ENCODE measurements around the gene SSMEM1. TPM values are rescaled to one million over a fixed set of nuclear protein-coding genes. Genes with fewer than 3 reads are reported as not detected.
"Not testable (repeated sequence)": the region's sequence is repeated elsewhere in the genome, so short reads cannot be mapped to it uniquely, and the experiment has no call there.

Gene SSMEM1
- total RNA-seq, 1 donor from 2014 or later, result not detected

DNA sequence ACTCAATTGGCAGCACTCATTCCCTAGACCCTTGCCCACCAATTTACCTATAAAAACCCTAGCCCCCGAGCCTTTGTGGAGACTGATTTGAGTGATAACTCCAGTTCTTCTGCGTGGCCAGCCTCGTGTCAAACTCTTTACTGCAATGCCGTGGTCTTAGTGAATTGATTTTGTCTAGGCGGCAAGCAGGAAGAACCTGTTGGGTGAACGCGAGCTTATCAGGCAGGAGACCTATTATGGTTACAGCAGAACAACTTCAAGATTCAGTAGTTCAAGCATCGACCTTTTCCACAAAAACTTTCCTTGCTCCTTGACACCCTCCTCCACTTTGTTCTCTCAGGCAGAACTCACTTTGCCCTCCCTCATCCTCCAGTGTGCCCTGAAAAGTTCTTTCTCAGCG is 12.2 kb downstream of the SSMEM1 start:
- H3K4me1 Mint-ChIP-seq (ENCODE audit: low read depth), result peaks cover 11% of the 10 kb centered on the region
- TF ChIP-seq, protein P1, sequence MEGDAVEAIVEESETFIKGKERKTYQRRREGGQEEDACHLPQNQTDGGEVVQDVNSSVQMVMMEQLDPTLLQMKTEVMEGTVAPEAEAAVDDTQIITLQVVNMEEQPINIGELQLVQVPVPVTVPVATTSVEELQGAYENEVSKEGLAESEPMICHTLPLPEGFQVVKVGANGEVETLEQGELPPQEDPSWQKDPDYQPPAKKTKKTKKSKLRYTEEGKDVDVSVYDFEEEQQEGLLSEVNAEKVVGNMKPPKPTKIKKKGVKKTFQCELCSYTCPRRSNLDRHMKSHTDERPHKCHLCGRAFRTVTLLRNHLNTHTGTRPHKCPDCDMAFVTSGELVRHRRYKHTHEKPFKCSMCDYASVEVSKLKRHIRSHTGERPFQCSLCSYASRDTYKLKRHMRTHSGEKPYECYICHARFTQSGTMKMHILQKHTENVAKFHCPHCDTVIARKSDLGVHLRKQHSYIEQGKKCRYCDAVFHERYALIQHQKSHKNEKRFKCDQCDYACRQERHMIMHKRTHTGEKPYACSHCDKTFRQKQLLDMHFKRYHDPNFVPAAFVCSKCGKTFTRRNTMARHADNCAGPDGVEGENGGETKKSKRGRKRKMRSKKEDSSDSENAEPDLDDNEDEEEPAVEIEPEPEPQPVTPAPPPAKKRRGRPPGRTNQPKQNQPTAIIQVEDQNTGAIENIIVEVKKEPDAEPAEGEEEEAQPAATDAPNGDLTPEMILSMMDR (IDR thresholded peaks at IDR 0.05; ENCODE audit: unreplicated experiment), result no peak
- H3K4me3 Mint-ChIP-seq (ENCODE audit: low read depth), result no peak overlapping the region
- H3K9me3 Mint-ChIP-seq (ENCODE audit: low read depth), result no peaks in the 10 kb centered on the region
- H3K27me3 Mint-ChIP-seq, result no peaks in the 10 kb centered on the region
- H3K27ac Mint-ChIP-seq, result peak overlapping the region; percentile 57
- H3K36me3 Mint-ChIP-seq (ENCODE audit: insufficient read depth), result no peaks in the 10 kb centered on the region
- DNase-seq (ENCODE audit: low spot score, unreplicated experiment), result no peak

DNA sequence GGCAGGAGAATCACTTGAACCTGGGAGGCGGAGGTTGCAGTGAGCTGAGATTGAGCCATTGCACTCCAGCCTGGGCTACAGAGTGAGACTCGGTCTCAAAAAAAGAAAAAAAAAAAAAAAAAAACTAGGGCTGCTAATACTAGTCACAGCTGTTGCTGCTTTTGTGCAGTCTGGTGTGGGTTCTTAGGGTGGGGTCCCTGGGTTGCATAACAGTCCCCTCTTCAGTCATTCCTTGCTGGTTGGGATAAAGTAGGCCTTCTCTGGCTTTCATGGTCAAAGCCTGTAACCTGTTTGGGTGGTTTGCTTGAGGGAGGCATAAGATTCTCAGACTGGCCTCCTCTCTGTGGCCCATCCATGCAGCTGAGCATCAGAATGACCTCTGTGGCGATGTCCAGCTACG is 14.1 kb downstream of the SSMEM1 start:
- Mint-ChIP-seq H3K4me1 (ENCODE audit: low read depth) (peaks cover 11% of the 10 kb centered on the region), H3K36me3 (ENCODE audit: insufficient read depth) (no peaks in the 10 kb centered on the region), H3K27ac (no peak overlapping the region), H3K27me3 (no peaks in the 10 kb centered on the region), H3K9me3 (ENCODE audit: low read depth) (peaks cover 3% of the 10 kb centered on the region), H3K4me3 (ENCODE audit: low read depth) (no peak overlapping the region)
- DNase-seq (ENCODE audit: low spot score, unreplicated experiment), result no peak
- TF ChIP-seq, protein P1 (IDR thresholded peaks at IDR 0.05; ENCODE audit: unreplicated experiment), result no peak

DNA sequence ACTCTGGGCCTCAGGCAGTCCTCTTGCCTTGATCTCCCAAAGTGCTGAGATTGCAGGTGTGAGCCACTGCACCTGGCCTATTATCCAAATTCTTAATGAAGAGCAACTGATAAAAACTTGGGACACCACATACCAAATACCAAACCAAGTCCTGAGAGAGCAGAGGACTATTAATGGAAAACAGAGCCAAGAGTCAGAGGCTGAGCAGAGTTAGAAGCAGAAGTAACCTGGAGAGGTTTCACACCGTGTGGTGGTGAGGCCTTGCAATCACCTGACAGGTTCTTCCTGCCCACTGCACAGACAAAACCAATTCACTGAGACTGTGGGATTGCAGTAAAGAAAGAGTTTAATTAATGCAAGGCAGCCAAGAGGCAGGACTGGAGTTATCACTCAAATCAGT is 16.0 kb downstream of the SSMEM1 start:
- no peaks in the 10 kb centered on the region for H3K36me3 Mint-ChIP-seq (ENCODE audit: insufficient read depth)
- H3K27ac Mint-ChIP-seq, result no peak overlapping the region
- TF ChIP-seq, protein P1 (IDR thresholded peaks at IDR 0.05; ENCODE audit: unreplicated experiment), result no peak
- DNase-seq (ENCODE audit: low spot score, unreplicated experiment), result no peak
- H3K4me1 Mint-ChIP-seq (ENCODE audit: low read depth), result peaks cover 17% of the 10 kb centered on the region
- H3K9me3 Mint-ChIP-seq (ENCODE audit: low read depth), result peaks cover 3% of the 10 kb centered on the region
- H3K27me3 Mint-ChIP-seq, result no peaks in the 10 kb centered on the region
- no peak overlapping the region for H3K4me3 Mint-ChIP-seq (ENCODE audit: low read depth)

DNA sequence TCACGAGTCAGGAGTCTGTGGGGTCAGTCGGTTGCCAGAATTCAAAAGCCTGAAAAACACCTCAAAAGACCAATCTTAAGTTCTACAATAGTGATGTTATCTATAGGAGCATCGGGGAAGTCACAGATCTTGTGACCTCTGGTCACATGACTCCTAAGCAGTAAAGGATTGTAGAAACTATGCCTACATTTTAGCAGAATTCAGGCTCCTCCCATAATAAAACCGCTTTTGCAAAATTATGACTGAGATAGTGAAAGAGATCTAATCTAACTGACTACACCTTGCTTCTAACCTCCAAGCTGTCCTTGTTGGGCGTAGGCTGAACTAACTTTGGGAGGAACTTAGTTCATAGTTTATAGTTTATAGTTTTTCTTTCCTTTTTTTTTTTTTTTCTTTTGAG is 16.6 kb downstream of the SSMEM1 start:
- Mint-ChIP-seq H3K4me1 (ENCODE audit: low read depth) (peaks cover 22% of the 10 kb centered on the region), H3K9me3 (ENCODE audit: low read depth) (peaks cover 3% of the 10 kb centered on the region), H3K4me3 (ENCODE audit: low read depth) (no peak overlapping the region), H3K27ac (no peak overlapping the region), H3K27me3 (no peaks in the 10 kb centered on the region), H3K36me3 (ENCODE audit: insufficient read depth) (no peaks in the 10 kb centered on the region)
- no peak for DNase-seq (ENCODE audit: low spot score, unreplicated experiment)
- TF ChIP-seq, protein P1 (IDR thresholded peaks at IDR 0.05; ENCODE audit: unreplicated experiment), result no peak

DNA sequence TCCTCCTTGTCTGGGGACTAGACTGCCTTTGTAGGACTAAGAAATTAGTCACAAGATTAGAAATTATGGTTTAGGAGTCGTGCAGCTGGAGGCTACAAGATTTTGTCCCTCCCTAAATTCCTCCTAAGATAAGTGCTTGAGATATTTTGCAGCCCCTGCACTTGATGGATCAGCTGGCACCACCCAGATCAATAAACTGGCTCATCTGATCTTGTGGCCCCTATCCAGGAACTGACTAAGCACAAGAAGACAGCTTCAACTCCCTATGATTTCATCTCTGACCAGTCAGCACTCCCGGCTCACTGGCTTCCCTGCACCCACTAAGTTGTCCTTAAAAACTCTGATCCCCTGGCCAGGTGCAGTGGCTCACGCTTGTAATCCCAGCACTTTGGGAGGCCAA is 17.3 kb downstream of the SSMEM1 start:
- not testable (repeated sequence) for H3K27me3 Mint-ChIP-seq; H3K4me3 Mint-ChIP-seq (ENCODE audit: low read depth); DNase-seq (ENCODE audit: low spot score, unreplicated experiment); H3K9me3 Mint-ChIP-seq (ENCODE audit: low read depth); H3K36me3 Mint-ChIP-seq (ENCODE audit: insufficient read depth)
- Mint-ChIP-seq H3K4me1 (ENCODE audit: low read depth) (peaks cover 19% of the 10 kb centered on the region), H3K27ac (peak overlapping the region; percentile 37)

DNA sequence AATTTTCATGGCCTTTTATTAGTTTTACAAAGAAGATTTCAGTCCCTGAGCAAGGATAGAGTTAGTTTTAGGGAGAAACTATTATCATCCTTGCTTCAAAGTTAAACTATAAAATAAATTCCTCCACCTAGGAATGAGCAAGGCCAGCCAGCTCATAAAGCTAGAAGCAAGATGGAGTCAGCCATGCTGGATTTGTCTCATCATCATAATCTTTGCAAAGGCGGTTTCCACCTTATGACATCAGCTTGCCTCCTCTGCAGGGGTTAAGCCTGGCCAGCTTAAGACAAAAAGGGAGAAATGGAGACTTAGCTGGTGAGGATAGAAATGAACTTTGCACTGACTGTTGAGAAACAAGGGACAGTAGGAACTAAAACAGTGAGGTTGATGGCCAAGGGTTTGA is 18.7 kb downstream of the SSMEM1 start:
- DNase-seq (ENCODE audit: low spot score, unreplicated experiment), result no peak
- TF ChIP-seq, protein P1 (IDR thresholded peaks at IDR 0.05; ENCODE audit: unreplicated experiment), result no peak
- Mint-ChIP-seq H3K9me3 (ENCODE audit: low read depth) (peaks cover 7% of the 10 kb centered on the region), H3K27me3 (no peaks in the 10 kb centered on the region), H3K27ac (no peak overlapping the region), H3K36me3 (ENCODE audit: insufficient read depth) (no peaks in the 10 kb centered on the region), H3K4me1 (ENCODE audit: low read depth) (peaks cover 12% of the 10 kb centered on the region), H3K4me3 (ENCODE audit: low read depth) (no peak overlapping the region)

Measured in progenitor cell of endocrine pancreas (in vitro differentiated cells).